Measurements from ENCODE around the gene ZAR1. TPM values are rescaled to one million over a fixed set of nuclear protein-coding genes. Genes with fewer than 3 reads are reported as not detected.

ZAR1 gene
- total RNA-seq, 1 donor from 2014 or later = not detected

DNA sequence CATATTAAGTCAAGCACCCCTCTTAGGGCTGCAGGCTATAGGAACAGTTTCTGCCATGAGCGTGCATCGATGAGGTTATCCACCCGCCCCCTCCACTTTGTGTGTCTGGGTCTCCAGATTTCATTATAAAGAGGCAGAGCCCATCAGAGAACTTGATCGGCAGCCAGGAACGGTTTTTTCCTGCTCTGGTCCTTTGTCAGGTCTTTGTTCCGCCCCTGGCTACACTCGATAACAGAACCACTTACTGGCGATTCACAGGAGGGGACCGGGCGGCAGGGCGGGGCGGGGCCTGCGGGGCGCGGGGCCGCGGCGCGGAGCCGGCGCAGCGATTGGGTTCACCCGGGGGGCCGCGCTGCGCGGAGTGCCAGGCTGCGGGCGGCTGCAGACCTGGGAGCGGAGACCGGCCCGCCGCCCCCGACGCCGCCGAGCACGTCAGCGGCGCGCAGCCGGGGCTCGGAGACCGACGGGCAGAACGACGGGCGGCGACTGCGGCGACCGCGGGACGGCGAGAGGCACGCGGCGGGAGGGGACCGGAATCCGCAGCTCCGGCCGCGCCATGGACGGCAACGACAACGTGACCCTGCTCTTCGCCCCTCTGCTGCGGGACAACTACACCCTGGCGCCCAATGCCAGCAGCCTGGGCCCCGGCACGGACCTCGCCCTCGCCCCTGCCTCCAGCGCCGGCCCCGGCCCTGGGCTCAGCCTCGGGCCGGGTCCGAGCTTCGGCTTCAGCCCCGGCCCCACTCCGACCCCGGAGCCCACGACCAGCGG lies 6.9 kb upstream of the ZAR1 start, which contains the start of gene SLC10A4:
Gene SLC10A4, plus strand, starts transcription at position 338 of the 771 bp plus-strand sequence. Its CDS starts 219 bp downstream, at position 557.
- Histone ChIP-seq H3K9me3 (replicated peaks) (no peaks in the 10 kb centered on the region), H3K27ac (replicated peaks) (no peak within 1 kb of the TSS), H3K4me1 (peaks cover 7% of the 10 kb centered on the region), H3K27me3 (ENCODE audit: low read depth) (peaks cover 75% of the 10 kb centered on the region), H3K36me3 (no peaks in the 10 kb centered on the region), H3K4me3 (peak within 1 kb of the TSS; percentile 59)
- TF ChIP-seq, protein P1, sequence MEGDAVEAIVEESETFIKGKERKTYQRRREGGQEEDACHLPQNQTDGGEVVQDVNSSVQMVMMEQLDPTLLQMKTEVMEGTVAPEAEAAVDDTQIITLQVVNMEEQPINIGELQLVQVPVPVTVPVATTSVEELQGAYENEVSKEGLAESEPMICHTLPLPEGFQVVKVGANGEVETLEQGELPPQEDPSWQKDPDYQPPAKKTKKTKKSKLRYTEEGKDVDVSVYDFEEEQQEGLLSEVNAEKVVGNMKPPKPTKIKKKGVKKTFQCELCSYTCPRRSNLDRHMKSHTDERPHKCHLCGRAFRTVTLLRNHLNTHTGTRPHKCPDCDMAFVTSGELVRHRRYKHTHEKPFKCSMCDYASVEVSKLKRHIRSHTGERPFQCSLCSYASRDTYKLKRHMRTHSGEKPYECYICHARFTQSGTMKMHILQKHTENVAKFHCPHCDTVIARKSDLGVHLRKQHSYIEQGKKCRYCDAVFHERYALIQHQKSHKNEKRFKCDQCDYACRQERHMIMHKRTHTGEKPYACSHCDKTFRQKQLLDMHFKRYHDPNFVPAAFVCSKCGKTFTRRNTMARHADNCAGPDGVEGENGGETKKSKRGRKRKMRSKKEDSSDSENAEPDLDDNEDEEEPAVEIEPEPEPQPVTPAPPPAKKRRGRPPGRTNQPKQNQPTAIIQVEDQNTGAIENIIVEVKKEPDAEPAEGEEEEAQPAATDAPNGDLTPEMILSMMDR (IDR thresholded peaks at IDR 0.05; ENCODE audit: borderline replicate concordance) = no peak
- DNase-seq = no peak
- intact Hi-C loops (cut with micrococcal nuclease) = no loop called here

DNA sequence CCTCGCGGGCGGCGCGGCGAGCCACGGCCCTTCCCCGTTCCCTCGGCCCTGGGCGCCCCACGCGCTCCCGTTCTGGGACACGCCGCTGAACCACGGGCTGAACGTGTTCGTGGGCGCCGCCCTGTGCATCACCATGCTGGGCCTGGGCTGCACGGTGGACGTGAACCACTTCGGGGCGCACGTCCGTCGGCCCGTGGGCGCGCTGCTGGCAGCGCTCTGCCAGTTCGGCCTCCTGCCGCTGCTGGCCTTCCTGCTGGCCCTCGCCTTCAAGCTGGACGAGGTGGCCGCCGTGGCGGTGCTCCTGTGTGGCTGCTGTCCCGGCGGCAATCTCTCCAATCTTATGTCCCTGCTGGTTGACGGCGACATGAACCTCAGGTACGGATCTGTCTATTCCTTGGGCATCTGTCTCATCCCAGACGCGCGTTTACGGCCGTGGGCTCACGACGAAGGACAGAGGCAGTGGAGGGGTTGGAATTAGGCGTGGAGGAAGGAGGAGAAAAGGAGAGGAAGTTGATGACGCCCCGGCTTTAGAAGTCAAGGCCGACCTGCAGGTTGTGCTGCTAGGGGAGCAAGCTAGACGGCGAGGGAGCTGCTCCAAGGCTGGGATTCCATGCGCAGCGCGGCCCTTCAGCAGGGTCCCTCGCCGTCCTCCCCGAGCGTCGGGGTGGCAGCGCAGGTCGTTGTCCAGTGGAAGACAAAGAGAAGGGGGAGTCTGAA lies 6.1 kb upstream of the ZAR1 start:
- no peaks in the 10 kb centered on the region for H3K9me3 ChIP-seq (replicated peaks)
- H3K36me3 ChIP-seq = no peaks in the 10 kb centered on the region
- H3K27me3 ChIP-seq (ENCODE audit: low read depth) = peaks cover 83% of the 10 kb centered on the region
- H3K4me1 ChIP-seq = peaks cover 7% of the 10 kb centered on the region
- no peak overlapping the region for H3K27ac ChIP-seq (replicated peaks)
- DNase-seq = no peak
- TF ChIP-seq, protein P1 (IDR thresholded peaks at IDR 0.05; ENCODE audit: borderline replicate concordance) = no peak
- H3K4me3 ChIP-seq = peak overlapping the region; percentile 59
- intact Hi-C loops (cut with micrococcal nuclease) = no loop called here

DNA sequence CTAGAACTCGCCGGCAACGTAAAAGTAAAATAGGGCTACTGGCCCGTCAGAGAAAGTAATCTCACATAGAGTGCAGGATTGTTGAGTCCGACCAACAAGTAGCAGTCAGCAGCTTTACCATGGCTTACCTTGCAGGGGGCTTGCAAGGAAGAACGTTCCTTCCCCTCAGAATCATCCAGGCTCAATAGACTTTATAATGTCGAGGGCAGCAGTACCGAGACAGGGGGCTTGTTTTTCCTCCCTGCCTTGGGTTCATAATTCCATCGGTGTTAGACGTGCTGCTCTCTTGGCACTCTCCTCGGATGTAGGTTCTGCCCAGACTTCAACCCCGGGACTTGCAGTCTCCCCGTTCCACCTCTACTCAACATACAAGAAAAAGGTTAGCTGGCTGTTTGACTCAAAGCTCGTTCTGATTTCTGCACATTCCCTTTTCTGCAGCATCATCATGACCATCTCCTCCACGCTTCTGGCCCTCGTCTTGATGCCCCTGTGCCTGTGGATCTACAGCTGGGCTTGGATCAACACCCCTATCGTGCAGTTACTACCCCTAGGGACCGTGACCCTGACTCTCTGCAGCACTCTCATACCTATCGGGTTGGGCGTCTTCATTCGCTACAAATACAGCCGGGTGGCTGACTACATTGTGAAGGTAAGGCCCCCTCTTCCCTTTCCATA lies 5.4 kb upstream of the ZAR1 start:
- intact Hi-C loops (cut with micrococcal nuclease) = no loop called here
- H3K27me3 ChIP-seq (ENCODE audit: low read depth) = peaks cover 90% of the 10 kb centered on the region
- peak overlapping the region; percentile 59 for H3K4me3 ChIP-seq
- H3K36me3 ChIP-seq = no peaks in the 10 kb centered on the region
- peaks cover 8% of the 10 kb centered on the region for H3K4me1 ChIP-seq
- TF ChIP-seq, protein P1 (IDR thresholded peaks at IDR 0.05; ENCODE audit: borderline replicate concordance) = no peak
- H3K27ac ChIP-seq (replicated peaks) = no peak overlapping the region
- H3K9me3 ChIP-seq (replicated peaks) = no peaks in the 10 kb centered on the region
- no peak for DNase-seq

DNA sequence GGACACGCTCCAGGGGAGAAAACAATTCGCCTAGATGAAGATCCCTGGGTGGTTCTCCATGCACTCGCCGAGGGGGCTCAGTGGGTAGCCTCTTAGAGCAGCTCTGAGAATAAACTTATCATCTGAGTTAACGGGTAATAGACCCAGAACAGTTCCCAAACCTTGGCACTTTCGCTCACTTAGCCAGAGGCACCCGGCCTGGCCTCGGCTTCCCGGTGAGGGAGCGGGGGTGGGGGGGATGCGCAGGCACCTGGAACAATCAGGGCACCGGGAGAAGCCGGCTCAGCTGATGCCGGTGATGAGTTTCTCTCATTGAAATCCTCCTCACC lies 405 bp upstream of the ZAR1 start:
- H3K27ac ChIP-seq (replicated peaks) = no peak overlapping the region
- intact Hi-C loops (cut with micrococcal nuclease) = no loop called here
- TF ChIP-seq, protein P1 (IDR thresholded peaks at IDR 0.05; ENCODE audit: borderline replicate concordance) = no peak
- H3K4me1 ChIP-seq = peaks cover 16% of the 10 kb centered on the region
- peaks cover 74% of the 10 kb centered on the region for H3K27me3 ChIP-seq (ENCODE audit: low read depth)
- no peak for DNase-seq
- no peaks in the 10 kb centered on the region for H3K36me3 ChIP-seq
- peak overlapping the region; percentile 63 for H3K4me3 ChIP-seq
- H3K9me3 ChIP-seq (replicated peaks) = no peaks in the 10 kb centered on the region

DNA sequence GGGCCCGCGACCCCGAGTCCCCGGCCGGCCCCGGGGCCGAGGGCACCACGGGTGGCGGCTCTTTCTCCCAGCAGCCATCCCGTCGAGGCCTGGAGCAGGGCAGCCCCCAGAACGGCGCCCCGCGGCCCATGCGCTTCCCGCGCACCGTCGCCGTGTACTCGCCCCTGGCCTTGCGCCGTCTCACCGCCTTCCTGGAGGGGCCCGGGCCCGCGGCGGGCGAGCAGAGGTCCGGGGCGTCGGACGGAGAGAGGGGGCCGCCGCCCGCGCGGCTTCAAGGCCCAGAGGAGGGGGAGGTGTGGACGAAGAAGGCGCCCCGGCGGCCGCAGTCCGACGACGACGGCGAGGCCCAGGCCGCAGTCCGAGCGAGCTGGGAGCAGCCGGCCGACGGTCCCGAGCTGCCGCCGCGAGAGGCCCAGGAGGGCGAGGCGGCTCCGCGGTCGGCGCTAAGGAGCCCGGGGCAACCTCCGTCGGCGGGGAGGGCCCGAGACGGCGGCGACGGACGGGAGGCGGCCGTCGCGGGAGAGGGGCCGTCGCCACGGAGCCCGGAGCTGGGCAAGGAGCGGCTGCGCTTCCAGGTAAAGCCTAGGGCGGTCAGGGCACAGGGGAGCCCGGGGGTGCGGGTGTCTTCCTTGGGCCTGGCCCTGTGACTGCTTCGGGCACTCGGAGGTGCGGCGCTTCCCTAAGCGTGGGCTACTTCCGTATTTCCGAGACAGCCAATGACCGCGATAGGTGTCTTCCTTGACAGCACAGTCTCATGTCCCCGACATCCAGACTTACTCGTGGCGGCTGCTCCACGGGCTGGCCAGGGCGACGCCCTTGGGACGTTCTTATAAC lies 845 bp downstream of the ZAR1 start:
- H3K27ac ChIP-seq (replicated peaks) = no peak overlapping the region
- intact Hi-C loops (cut with micrococcal nuclease) = no loop called here
- TF ChIP-seq, protein P1 (IDR thresholded peaks at IDR 0.05; ENCODE audit: borderline replicate concordance) = no peak
- H3K4me3 ChIP-seq = peak overlapping the region; percentile 63
- no peaks in the 10 kb centered on the region for H3K36me3 ChIP-seq
- peaks cover 16% of the 10 kb centered on the region for H3K4me1 ChIP-seq
- DNase-seq = no peak
- no peaks in the 10 kb centered on the region for H3K9me3 ChIP-seq (replicated peaks)
- H3K27me3 ChIP-seq (ENCODE audit: low read depth) = peaks cover 61% of the 10 kb centered on the region

Measured in left ventricle myocardium inferior (tissue), 1 donor.